ENCODE measurements around the gene GPR22.

Gene GPR22

GRCh38 chr7:107472116-107472515, 2.3 kb downstream of the GPR22 start:
- no peak for FAIRE-seq
- DNase-seq (ENCODE audit: extremely low spot score, insufficient read length, low read depth) = no peak

- DNase-seq (ENCODE audit: extremely low spot score, insufficient read length, low read depth) (no peak), FAIRE-seq (no peak)
These were observed 4.3 kb downstream of the GPR22 start for GRCh38 chr7:107474104-107474521.

- FAIRE-seq (no peak), DNase-seq (ENCODE audit: extremely low spot score, insufficient read length, low read depth) (no peak)
These were observed 9.4 kb downstream of the GPR22 start for GRCh38 chr7:107479303-107479702.

DNA sequence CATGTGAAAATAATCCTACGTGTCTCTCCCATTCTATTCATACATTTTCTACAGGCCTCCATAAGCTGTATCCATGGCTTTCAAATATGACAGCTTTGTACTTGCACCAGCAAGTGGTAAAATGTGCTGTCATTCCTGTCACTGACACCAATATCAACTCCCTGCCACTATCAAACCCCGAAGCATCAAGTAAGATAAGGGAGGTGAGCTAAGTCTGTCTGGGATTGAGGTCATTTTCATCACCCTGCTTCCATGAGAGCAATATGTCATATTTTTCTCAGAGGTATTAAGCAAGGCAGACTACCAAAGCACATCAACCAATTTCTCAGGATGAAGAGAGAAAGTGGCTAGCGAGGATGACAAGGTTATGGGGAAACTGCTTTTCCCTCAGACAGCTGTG, 11.1 kb downstream of the GPR22 start:
- FAIRE-seq = no peak
- DNase-seq (ENCODE audit: extremely low spot score, insufficient read length, low read depth) = no peak

DNA sequence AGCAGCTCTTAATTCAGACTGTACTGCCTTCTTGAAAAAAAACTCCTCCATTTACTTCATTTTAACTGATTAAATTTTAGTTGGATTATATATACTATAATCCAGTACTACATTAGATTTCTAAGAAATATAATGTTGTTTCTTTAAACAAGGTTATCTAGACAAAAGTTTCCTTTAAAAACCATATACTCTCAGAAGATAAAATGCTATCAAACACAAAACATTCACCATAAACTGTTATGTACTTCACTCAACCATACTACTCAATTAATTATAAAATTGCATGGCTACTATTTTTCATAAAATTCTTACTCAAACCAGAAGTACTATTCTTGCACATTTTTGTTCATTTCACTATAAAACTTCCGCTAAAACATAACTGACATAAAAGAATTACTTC, 12.7 kb downstream of the GPR22 start:
- no peak for FAIRE-seq
- no peak for DNase-seq (ENCODE audit: extremely low spot score, insufficient read length, low read depth)

DNA sequence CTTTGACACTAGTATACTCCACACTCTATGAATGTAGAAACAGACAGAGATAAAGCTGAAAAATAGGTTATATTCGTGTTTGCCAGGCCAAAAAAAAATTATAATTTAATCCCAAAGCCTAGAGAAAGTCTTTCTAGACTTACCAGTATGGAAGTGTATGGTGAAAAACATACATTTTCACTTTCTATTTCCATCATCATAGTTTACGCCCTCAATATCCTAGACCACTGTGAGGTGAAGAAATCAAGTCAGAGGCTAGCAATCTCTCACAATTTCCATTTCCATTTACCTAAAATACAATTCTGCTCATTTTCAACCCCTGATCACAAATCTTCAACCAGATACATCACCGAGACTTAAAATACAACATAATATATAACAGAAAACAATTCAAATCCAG, 16.2 kb downstream of the GPR22 start:
- peak; percentile 65 for FAIRE-seq
- DNase-seq (ENCODE audit: extremely low spot score, insufficient read length, low read depth) = no peak

- no peak for DNase-seq (ENCODE audit: extremely low spot score, insufficient read length, low read depth)
These were observed 23.0 kb downstream of the GPR22 start for GRCh38 chr7:107492875-107493274.

DNA sequence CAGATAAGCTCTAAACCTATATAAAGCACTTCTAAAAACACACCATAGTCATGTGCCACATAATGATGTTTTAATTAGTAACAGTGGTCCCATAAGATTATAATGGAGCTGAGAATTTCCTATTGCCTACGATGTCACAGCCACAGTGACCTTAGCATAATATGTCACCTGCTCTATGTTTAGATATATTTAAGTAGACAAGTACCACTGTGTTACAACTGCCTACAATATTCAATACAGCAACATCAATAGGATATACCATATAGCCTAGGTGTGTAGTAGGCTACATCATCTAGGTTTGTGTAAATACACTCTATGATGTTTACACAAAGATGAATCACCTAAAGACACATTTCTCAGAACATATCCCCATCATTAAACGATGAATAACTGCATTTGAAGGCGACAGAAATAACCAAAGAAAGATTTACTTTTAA, 24.5 kb downstream of the GPR22 start:
- no peak for DNase-seq (ENCODE audit: extremely low spot score, insufficient read length, low read depth)
- FAIRE-seq = no peak

More at GRCh38 chr7:107492875-107493274, 23.0 kb downstream of the GPR22 start:
- no peak for FAIRE-seq

GRCh38 chr7:107494884-107495283, 25.0 kb downstream of the GPR22 start:
- no peak for DNase-seq (ENCODE audit: extremely low spot score, insufficient read length, low read depth)
- FAIRE-seq = no peak

DNA sequence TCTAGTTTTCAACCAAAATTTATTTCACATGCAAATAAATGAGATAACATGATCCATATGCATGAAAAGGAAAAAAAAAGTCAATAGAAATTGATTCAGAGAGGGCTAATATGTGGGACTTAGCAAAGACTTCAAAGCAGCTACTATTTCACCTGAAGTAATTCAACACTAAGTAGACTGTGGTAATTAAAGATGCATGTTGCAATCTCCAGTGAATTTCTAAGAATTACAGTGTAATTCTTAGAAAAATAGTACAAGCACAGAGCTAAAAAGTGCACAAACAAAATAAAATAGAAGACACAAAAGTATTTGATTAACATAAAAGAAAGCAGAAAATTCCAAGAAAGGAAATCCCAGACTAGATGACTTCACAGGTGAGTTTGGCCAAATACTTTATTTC, 25.7 kb downstream of the GPR22 start:
- FAIRE-seq (no peak), DNase-seq (ENCODE audit: extremely low spot score, insufficient read length, low read depth) (no peak)

DNA sequence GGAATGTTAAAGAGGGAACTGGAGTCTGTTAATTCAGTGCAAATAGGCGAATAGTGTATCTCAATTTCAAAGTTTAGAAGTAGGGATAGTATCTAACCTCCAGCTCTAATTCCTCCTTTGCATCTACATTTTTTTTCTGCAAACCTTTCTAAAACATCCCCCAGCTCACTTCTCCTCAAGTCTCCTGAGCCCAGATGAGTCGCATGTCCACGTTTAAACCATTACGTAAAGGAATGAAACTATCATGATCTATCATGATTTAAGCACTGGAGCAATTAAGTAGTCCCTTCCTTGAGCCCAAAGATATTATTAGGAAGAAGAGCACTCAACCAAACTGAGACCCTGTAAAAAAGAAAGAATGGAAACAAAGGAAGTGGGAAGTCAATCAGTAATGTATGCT, 29.9 kb downstream of the GPR22 start:
- FAIRE-seq (no peak), DNase-seq (ENCODE audit: extremely low spot score, insufficient read length, low read depth) (no peak)

- DNase-seq (ENCODE audit: extremely low spot score, insufficient read length, low read depth) (no peak), FAIRE-seq (peak; percentile 50)
These were observed 31.7 kb downstream of the GPR22 start for GRCh38 chr7:107501593-107501992.

- FAIRE-seq (no peak), DNase-seq (ENCODE audit: extremely low spot score, insufficient read length, low read depth) (no peak)
These were observed 32.3 kb downstream of the GPR22 start for GRCh38 chr7:107502154-107502553.

DNA sequence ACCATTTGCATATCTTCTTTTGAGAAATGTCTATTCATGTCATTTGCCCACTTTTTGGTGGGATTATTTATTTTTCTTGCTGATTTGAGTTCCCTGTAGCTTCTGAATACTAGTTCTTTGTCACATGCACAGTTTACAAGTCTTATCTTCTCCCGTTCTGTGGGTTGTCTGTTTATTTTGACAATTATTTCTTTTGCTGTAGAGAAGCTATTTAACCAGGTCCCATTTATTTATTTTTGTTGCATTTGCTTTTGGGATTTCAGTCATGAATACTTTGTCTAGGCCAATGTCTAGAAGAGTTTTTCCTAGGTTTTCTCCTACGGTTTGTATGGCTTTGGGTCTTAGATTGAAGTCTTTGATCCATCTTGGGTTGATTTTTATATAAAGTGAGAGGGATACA, 32.9 kb downstream of the GPR22 start:
- FAIRE-seq = no peak
- no peak for DNase-seq (ENCODE audit: extremely low spot score, insufficient read length, low read depth)

DNA sequence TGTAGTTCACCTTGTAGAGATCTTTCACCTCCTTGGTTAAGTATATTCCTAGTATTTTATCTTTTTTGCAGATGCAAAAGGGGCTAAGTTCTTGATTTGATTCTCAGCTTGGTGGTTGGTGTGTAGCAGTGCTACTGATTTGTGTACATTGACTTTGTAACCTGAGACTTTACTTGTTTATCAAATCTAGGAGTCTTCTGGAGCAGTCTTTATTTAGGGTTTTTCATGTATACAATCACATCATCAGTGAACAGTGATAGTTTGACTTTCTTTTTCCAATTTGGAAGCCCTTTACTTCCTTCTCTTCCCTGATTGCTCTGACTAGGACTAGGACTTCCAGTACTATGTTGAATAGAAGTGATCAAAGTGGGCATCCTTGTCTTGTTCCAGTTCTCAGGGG, 33.8 kb downstream of the GPR22 start:
- FAIRE-seq = no peak
- DNase-seq (ENCODE audit: extremely low spot score, insufficient read length, low read depth) = no peak

- FAIRE-seq (no peak), DNase-seq (ENCODE audit: extremely low spot score, insufficient read length, low read depth) (no peak)
These were observed 35.5 kb downstream of the GPR22 start for GRCh38 chr7:107505362-107505761.

DNA sequence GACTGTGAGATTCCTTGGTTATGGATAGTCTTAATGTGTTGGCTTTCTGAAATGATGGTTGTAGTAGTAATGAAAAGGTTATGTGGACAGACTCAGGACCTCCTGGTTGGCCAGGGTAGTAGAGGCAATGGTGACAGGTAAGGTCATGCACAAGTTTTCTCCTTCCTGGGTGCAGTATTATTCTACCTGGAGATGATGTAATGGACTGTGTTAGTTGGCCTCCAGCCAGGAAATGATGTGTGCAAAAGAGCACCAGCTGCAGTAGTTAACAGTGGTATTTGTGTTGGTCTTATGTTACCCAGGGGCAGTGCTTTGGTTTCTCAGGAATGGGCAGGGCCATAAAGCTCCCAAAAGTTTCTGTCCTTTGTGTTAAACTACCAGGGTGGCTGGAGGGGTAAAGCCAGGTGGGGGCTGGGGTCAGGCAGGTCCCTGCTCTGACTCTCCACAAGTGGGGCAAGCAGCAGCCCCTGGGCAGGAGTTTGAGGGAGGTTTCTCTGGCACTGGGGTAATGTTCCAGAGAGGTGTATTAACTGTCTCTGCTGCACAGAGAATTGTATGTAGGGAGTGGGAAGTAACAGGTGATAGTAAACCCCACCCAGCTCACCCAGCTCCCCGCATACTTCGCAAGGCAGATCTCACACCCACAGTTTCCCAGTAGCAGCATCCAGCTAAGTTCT, 36.3 kb downstream of the GPR22 start:
- FAIRE-seq (no peak), DNase-seq (ENCODE audit: extremely low spot score, insufficient read length, low read depth) (no peak)

DNA sequence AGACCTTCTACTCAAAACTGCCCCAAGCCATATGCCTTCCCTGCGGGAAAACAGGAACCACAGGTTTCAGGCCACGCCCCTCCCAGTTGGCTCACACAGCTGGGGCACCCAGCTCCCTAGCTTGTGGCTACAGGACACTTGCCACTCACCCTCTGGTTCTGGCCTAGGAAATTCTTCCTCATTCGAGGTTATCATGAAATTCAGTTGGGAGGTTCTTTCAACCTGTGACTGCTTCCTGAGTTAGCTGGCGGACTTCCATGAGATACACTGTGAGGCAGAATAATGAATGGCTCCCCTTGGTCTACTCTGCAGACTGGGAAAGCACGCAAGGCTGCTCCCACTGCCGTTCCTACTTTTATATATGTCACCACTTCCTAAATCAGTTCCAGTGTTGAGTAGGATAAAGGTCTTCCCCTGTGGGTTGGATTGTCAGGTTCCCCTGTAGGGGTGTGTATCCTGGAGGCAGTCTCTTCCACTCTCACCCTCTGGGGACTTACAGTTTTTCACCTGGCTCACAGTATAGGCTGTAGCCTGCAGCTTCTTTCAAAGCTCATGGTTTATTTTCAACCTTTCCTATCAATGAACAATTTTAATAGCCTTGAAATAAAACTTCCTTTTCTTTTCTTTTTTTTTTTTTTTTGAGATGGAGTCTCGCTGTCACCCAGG, 37.0 kb downstream of the GPR22 start:
- FAIRE-seq (no peak), DNase-seq (ENCODE audit: extremely low spot score, insufficient read length, low read depth) (no peak)
